Type B pancreatic cell (in vitro differentiated cells): Measurements from ENCODE around the gene PTP4A1. TPM values are rescaled to one million over a fixed set of nuclear protein-coding genes. Genes with fewer than 3 reads are reported as not detected.

ENCODE experiments used
- DNase-seq: peaks from one replicate; pipeline ENCODE4 v3.0.0; 2021; ENCODE audit warnings: mixed read lengths; ENCODE audit not compliant: unreplicated experiment; ENCODE audit errors: extremely low spot score
- H3K27ac Mint-ChIP-seq: 2 replicates; pipeline ENCODE4 v1.8.0; 2021; ENCODE audit warnings: mild to moderate bottlenecking, mixed read lengths
- H3K27me3 Mint-ChIP-seq: 2 replicates; pipeline ENCODE4 v1.8.0; 2021; ENCODE audit warnings: mixed read lengths
- H3K36me3 Mint-ChIP-seq: 2 replicates; pipeline ENCODE4 v1.8.0; 2021; ENCODE audit warnings: mixed read lengths
- H3K4me1 Mint-ChIP-seq: one replicate; pipeline ENCODE4 v1.8.0; 2021; ENCODE audit warnings: mixed read lengths; ENCODE audit not compliant: unreplicated experiment
- H3K4me3 Mint-ChIP-seq: 2 replicates; pipeline ENCODE4 v1.8.0; 2021; ENCODE audit warnings: mild to moderate bottlenecking, mixed read lengths
- H3K9me3 Mint-ChIP-seq: 2 replicates; pipeline ENCODE4 v1.8.0; 2021; ENCODE audit warnings: mixed read lengths
- total RNA-seq: library from RNA; stranded (reverse); gene quantifications from 2 replicates; pipeline ENCODE4 v1.2.1, GENCODE V29; 2021; ENCODE audit warnings: low replicate concordance
- TF ChIP-seq, protein P1 (sequence below): fragments of 200-600 bp; sonication (generic); conservative IDR thresholded peaks from 2 replicates; pipeline ENCODE4 v1.5.0; 2021; ENCODE audit warnings: antibody characterized with exemption, mild to moderate bottlenecking

The PTP4A1 gene
- total RNA-seq, 1 donor from 2014 or later = 85.6 TPM

- Mint-ChIP-seq H3K9me3 (no peaks in the 10 kb centered on the region), H3K27ac (peak overlapping the region; percentile 91), H3K36me3 (no peaks in the 10 kb centered on the region), H3K4me1 (peaks cover 7% of the 10 kb centered on the region), H3K27me3 (no peaks in the 10 kb centered on the region), H3K4me3 (peak overlapping the region; percentile 99)
- DNase-seq = no peak
- TF ChIP-seq, protein P1, sequence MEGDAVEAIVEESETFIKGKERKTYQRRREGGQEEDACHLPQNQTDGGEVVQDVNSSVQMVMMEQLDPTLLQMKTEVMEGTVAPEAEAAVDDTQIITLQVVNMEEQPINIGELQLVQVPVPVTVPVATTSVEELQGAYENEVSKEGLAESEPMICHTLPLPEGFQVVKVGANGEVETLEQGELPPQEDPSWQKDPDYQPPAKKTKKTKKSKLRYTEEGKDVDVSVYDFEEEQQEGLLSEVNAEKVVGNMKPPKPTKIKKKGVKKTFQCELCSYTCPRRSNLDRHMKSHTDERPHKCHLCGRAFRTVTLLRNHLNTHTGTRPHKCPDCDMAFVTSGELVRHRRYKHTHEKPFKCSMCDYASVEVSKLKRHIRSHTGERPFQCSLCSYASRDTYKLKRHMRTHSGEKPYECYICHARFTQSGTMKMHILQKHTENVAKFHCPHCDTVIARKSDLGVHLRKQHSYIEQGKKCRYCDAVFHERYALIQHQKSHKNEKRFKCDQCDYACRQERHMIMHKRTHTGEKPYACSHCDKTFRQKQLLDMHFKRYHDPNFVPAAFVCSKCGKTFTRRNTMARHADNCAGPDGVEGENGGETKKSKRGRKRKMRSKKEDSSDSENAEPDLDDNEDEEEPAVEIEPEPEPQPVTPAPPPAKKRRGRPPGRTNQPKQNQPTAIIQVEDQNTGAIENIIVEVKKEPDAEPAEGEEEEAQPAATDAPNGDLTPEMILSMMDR = peak; percentile 89
These were observed 26.1 kb downstream of the PTP4A1 start for GRCh38 chr6:63598049-63599036.

DNA sequence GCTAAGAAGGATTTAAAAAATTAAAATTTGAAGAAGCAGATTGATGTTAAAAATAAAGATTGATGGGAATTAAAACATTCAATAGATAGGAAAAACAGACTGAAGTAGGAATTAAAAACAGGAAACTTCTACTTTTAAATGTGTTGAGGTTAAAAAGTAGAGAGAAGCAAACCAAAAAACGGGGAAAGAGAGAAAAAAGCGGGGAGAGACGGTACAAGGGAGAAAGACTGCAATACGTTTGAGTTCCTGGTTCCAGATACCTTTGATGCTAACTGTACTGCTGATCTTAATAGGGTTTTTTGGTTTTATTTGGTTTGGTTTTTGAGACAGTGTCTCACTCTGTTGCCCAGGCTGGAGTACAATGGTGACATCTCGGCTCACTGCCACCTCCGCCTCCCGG is 27.0 kb downstream of the PTP4A1 start:
- Mint-ChIP-seq H3K9me3 (no peaks in the 10 kb centered on the region), H3K27me3 (no peaks in the 10 kb centered on the region), H3K27ac (peak overlapping the region; percentile 91), H3K36me3 (no peaks in the 10 kb centered on the region), H3K4me1 (peaks cover 7% of the 10 kb centered on the region), H3K4me3 (peak overlapping the region; percentile 99)
- TF ChIP-seq, protein P1 = no peak
- DNase-seq = no peak

DNA sequence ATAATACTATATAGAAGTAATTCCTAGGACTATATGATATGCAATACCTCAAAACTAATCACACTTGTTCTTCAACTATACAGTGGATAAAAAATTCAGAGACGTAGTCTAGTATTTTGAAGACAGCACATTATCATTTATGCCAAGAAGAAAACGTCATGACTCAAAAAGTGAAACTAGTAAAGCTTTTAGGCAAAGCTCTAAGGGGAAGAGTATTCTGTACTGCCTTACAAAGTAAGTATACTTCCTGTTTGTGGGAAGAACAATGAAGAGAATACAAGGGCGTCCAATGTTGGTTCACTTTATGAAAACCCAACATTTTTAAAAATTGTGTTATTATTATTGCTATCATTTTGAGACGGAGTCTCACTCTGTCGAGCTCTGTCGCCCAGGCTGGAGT is 27.9 kb downstream of the PTP4A1 start:
- Mint-ChIP-seq H3K4me3 (no peak overlapping the region), H3K9me3 (no peaks in the 10 kb centered on the region), H3K27me3 (no peaks in the 10 kb centered on the region), H3K4me1 (peaks cover 7% of the 10 kb centered on the region), H3K36me3 (no peaks in the 10 kb centered on the region), H3K27ac (no peak overlapping the region)
- TF ChIP-seq, protein P1 = no peak
- DNase-seq = no peak

DNA sequence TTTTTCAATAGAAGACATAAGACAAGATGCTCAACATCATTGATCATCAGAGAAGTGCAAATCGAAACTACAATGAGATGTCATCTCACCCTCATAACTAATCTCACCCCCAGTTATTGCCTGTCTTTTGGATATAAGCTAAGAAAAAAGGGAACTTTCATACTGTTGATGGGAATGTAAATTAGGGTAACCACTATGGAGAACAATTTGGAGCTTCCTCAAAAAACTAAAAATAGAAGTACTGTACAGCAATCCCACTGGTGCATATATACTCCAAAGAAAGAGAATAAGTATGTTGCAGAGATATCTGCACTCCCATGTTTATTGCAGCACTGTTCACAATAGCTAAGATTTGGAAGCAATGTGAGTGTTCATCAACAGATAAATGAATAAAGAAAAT is 37.0 kb downstream of the PTP4A1 start:
- no peaks in the 10 kb centered on the region for H3K9me3 Mint-ChIP-seq
- TF ChIP-seq, protein P1 = no peak
- H3K4me1 Mint-ChIP-seq = no peaks in the 10 kb centered on the region
- H3K27me3 Mint-ChIP-seq = no peaks in the 10 kb centered on the region
- no peak for DNase-seq
- no peak overlapping the region for H3K27ac Mint-ChIP-seq
- H3K36me3 Mint-ChIP-seq = no peaks in the 10 kb centered on the region
- H3K4me3 Mint-ChIP-seq = no peak overlapping the region

DNA sequence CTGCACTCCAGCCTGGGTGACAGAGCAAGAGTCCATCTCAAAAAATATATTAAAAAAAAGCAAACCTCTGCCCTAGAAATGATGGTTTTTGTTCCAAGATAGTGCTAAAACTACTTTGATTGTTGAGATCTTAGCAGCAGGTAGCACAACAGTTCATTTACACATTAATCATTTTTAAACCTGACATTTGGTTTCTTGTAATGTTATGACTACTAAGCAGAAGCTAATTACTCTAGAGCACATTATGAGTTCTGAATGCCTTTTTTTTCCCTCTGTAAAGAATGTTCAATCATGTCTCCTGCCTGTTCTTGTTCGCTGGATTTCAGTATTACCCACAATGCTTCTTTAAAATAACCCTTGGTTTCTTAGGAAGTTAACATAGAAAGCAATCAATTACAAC is 38.7 kb downstream of the PTP4A1 start:
- Mint-ChIP-seq H3K4me3 (no peak overlapping the region), H3K27ac (no peak overlapping the region), H3K36me3 (no peaks in the 10 kb centered on the region), H3K4me1 (no peaks in the 10 kb centered on the region), H3K27me3 (no peaks in the 10 kb centered on the region), H3K9me3 (no peaks in the 10 kb centered on the region)
- no peak for DNase-seq
- TF ChIP-seq, protein P1 = no peak
